Measurements from ENCODE around the gene LEUTX. TPM values are rescaled to one million over a fixed set of nuclear protein-coding genes. Genes with fewer than 3 reads are reported as not detected.
"Not testable (repeated sequence)": the region's sequence is repeated elsewhere in the genome, so short reads cannot be mapped to it uniquely, and the experiment has no call there.

LEUTX gene
- not detected for polyA plus RNA-seq (ENCODE audit: insufficient read length in 3 of 3)

- no peak for DNase-seq (ENCODE audit: low read depth in 3 of 3, low spot score in 2 of 3)
These were observed at the start of gene LEUTX for GRCh38 chr19:39778763-39779162. Gene LEUTX (plus strand): TSS chr19:39778854. CDS start chr19:39778921, 67 bp downstream.

- no peak for DNase-seq (ENCODE audit: low read depth in 3 of 3, low spot score in 2 of 3)
These were observed 49.1 kb upstream of the LEUTX start for GRCh38 chr19:39729594-39729993.

- no peak for DNase-seq (ENCODE audit: low read depth in 3 of 3, low spot score in 2 of 3)
These were observed 47.0 kb upstream of the LEUTX start for GRCh38 chr19:39731685-39732084.

GRCh38 chr19:39733841-39734240 lies 44.8 kb upstream of the LEUTX start:
- DNase-seq (ENCODE audit: low read depth in 3 of 3, low spot score in 2 of 3): no peak

GRCh38 chr19:39735688-39736087 lies 43.0 kb upstream of the LEUTX start:
- DNase-seq (ENCODE audit: low read depth in 3 of 3, low spot score in 2 of 3): no peak

- DNase-seq (ENCODE audit: low read depth in 3 of 3, low spot score in 2 of 3): no peak
These were observed 42.6 kb upstream of the LEUTX start for GRCh38 chr19:39736088-39736487.

GRCh38 chr19:39737351-39737750 lies 41.3 kb upstream of the LEUTX start:
- DNase-seq (ENCODE audit: low read depth in 3 of 3, low spot score in 2 of 3): no peak

- DNase-seq (ENCODE audit: low read depth in 3 of 3, low spot score in 2 of 3): no peak
These were observed 40.8 kb upstream of the LEUTX start, which contains the start of gene CLC for GRCh38 chr19:39737891-39738290. Gene CLC (minus strand): TSS chr19:39738029. CDS start chr19:39737952, 77 bp downstream.

GRCh38 chr19:39738814-39739213 lies 39.8 kb upstream of the LEUTX start:
- DNase-seq (ENCODE audit: low read depth in 3 of 3, low spot score in 2 of 3): no peak

GRCh38 chr19:39740395-39740794 lies 38.3 kb upstream of the LEUTX start:
- no peak for DNase-seq (ENCODE audit: low read depth in 3 of 3, low spot score in 2 of 3)

- DNase-seq (ENCODE audit: low read depth in 3 of 3, low spot score in 2 of 3): no peak
These were observed 33.0 kb upstream of the LEUTX start for GRCh38 chr19:39745643-39746042.

- DNase-seq (ENCODE audit: low read depth in 3 of 3, low spot score in 2 of 3): no peak
These were observed 31.7 kb upstream of the LEUTX start for GRCh38 chr19:39746836-39747529.

- no peak for DNase-seq (ENCODE audit: low read depth in 3 of 3, low spot score in 2 of 3)
These were observed 28.7 kb upstream of the LEUTX start for GRCh38 chr19:39749981-39750380.

GRCh38 chr19:39752390-39752789 lies 26.3 kb upstream of the LEUTX start:
- no peak for DNase-seq (ENCODE audit: low read depth in 3 of 3, low spot score in 2 of 3)

- DNase-seq (ENCODE audit: low read depth in 3 of 3, low spot score in 2 of 3): no peak
These were observed 25.9 kb upstream of the LEUTX start for GRCh38 chr19:39752795-39753194.

- DNase-seq (ENCODE audit: low read depth in 3 of 3, low spot score in 2 of 3): no peak
These were observed 24.1 kb upstream of the LEUTX start for GRCh38 chr19:39754544-39754943.

- no peak for DNase-seq (ENCODE audit: low read depth in 3 of 3, low spot score in 2 of 3)
These were observed 23.7 kb upstream of the LEUTX start for GRCh38 chr19:39754971-39755370.

GRCh38 chr19:39759457-39760184 lies 19.0 kb upstream of the LEUTX start:
- DNase-seq (ENCODE audit: low read depth in 3 of 3, low spot score in 2 of 3): no peak

- not testable (repeated sequence) for DNase-seq (ENCODE audit: low read depth in 3 of 3, low spot score in 2 of 3)
These were observed 16.8 kb upstream of the LEUTX start for GRCh38 chr19:39761851-39762250.

GRCh38 chr19:39765091-39766076 lies 13.3 kb upstream of the LEUTX start:
- DNase-seq (ENCODE audit: low read depth in 3 of 3, low spot score in 2 of 3): no peak

GRCh38 chr19:39768334-39768733 lies 10.3 kb upstream of the LEUTX start:
- DNase-seq (ENCODE audit: low read depth in 3 of 3, low spot score in 2 of 3): no peak
